ENCODE results near the gene NRXN3.

- TF ChIP-seq, protein P1, sequence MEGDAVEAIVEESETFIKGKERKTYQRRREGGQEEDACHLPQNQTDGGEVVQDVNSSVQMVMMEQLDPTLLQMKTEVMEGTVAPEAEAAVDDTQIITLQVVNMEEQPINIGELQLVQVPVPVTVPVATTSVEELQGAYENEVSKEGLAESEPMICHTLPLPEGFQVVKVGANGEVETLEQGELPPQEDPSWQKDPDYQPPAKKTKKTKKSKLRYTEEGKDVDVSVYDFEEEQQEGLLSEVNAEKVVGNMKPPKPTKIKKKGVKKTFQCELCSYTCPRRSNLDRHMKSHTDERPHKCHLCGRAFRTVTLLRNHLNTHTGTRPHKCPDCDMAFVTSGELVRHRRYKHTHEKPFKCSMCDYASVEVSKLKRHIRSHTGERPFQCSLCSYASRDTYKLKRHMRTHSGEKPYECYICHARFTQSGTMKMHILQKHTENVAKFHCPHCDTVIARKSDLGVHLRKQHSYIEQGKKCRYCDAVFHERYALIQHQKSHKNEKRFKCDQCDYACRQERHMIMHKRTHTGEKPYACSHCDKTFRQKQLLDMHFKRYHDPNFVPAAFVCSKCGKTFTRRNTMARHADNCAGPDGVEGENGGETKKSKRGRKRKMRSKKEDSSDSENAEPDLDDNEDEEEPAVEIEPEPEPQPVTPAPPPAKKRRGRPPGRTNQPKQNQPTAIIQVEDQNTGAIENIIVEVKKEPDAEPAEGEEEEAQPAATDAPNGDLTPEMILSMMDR (conservative IDR thresholded peaks at IDR 0.05; ENCODE audit: low read depth, low read length): no peak
- TF ChIP-seq EZH2 (IDR thresholded peaks at IDR 0.05; ENCODE audit: low read length, unreplicated experiment): no peak
- no peak for TF ChIP-seq EZH2phosphoT487 (IDR thresholded peaks at IDR 0.05; ENCODE audit: borderline replicate concordance, low read length)
Observed at GRCh38 chr14:79100578-79100977, 930.4 kb downstream of the NRXN3 start.
